Measurements from ENCODE around the gene RALGDS.
A peak's percentile ranks its signal among the peaks of the same experiment; 100 is the strongest.

Gene RALGDS

GRCh38 chr9:133125941-133126696 is 5.1 kb upstream of the RALGDS start:
- Histone ChIP-seq H3K4me3 (ENCODE audit: low read length) (peak overlapping the region; percentile 59), H3K4me2 (ENCODE audit: low read length) (peak overlapping the region; percentile 59)

DNA sequence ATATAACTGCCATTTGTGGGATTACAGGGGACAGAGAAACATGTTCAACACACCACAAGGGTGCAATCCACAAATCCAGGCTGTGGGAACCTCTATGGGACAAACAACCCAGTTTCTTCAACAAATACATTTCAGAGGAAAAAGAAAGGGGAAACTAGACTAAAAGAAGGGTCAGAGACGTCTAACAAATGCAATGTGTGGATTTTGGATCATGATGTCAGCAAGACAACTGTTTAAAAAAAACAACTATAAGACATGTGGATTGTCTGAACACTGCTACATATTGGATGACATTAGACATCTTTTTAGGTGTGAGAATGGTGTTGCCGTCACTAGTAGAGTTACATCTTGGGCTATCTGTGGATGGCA is 3.9 kb upstream of the RALGDS start:
- peaks cover 14% of the 10 kb centered on the region for H3K79me2 ChIP-seq (ENCODE audit: low read length)
- peaks cover 38% of the 10 kb centered on the region for H3K4me1 ChIP-seq (ENCODE audit: low read length)
- H3K4me2 ChIP-seq (ENCODE audit: low read length): no peak overlapping the region
- H3K9ac ChIP-seq (ENCODE audit: low read length): no peak overlapping the region
- no peak overlapping the region for H2AFZ ChIP-seq (ENCODE audit: low read depth, low read length)
- H3K4me3 ChIP-seq (ENCODE audit: low read length): no peak overlapping the region
- no peak overlapping the region for H3K27ac ChIP-seq (ENCODE audit: low read length)
- no peaks in the 10 kb centered on the region for H3K27me3 ChIP-seq (ENCODE audit: low read depth, low read length)
- TF ChIP-seq EZH2phosphoT487 (IDR thresholded peaks at IDR 0.05; ENCODE audit: low read depth) (no peak), CTCF (IDR thresholded peaks at IDR 0.05; ENCODE audit: low read depth, low read length) (no peak)
- H3K9me3 ChIP-seq (ENCODE audit: insufficient read depth, low read length): no peaks in the 10 kb centered on the region
- no peaks in the 10 kb centered on the region for H3K36me3 ChIP-seq (replicated peaks; ENCODE audit: low read depth, low read length)
- peaks cover 68% of the 10 kb centered on the region for H4K20me1 ChIP-seq (ENCODE audit: insufficient read depth, low read length)

More at GRCh38 chr9:133125941-133126696, 5.1 kb upstream of the RALGDS start:
- peaks cover 36% of the 10 kb centered on the region for H3K4me1 ChIP-seq (ENCODE audit: low read length)
- TF ChIP-seq CTCF (IDR thresholded peaks at IDR 0.05; ENCODE audit: low read depth, low read length) (no peak), EZH2phosphoT487 (IDR thresholded peaks at IDR 0.05; ENCODE audit: low read depth) (no peak)
- H3K9me3 ChIP-seq (ENCODE audit: insufficient read depth, low read length): no peaks in the 10 kb centered on the region
- H3K36me3 ChIP-seq (replicated peaks; ENCODE audit: low read depth, low read length): no peaks in the 10 kb centered on the region
- no peak overlapping the region for H3K27ac ChIP-seq (ENCODE audit: low read length)
- peaks cover 75% of the 10 kb centered on the region for H4K20me1 ChIP-seq (ENCODE audit: insufficient read depth, low read length)
- no peaks in the 10 kb centered on the region for H3K27me3 ChIP-seq (ENCODE audit: low read depth, low read length)
- H3K79me2 ChIP-seq (ENCODE audit: low read length): peaks cover 21% of the 10 kb centered on the region
- H2AFZ ChIP-seq (ENCODE audit: low read depth, low read length): no peak overlapping the region
- no peak overlapping the region for H3K9ac ChIP-seq (ENCODE audit: low read length)

- no peak overlapping the region for H3K27ac ChIP-seq (ENCODE audit: low read length)
- no peak for TF ChIP-seq CTCF (IDR thresholded peaks at IDR 0.05; ENCODE audit: low read depth, low read length)
- TF ChIP-seq EZH2phosphoT487 (IDR thresholded peaks at IDR 0.05; ENCODE audit: low read depth): no peak
- H3K9me3 ChIP-seq (ENCODE audit: insufficient read depth, low read length): no peaks in the 10 kb centered on the region
- H3K36me3 ChIP-seq (replicated peaks; ENCODE audit: low read depth, low read length): no peaks in the 10 kb centered on the region
- H3K4me3 ChIP-seq (ENCODE audit: low read length): no peak overlapping the region
- peaks cover 14% of the 10 kb centered on the region for H3K79me2 ChIP-seq (ENCODE audit: low read length)
- H3K9ac ChIP-seq (ENCODE audit: low read length): no peak overlapping the region
- H3K4me1 ChIP-seq (ENCODE audit: low read length): peaks cover 40% of the 10 kb centered on the region
- no peak overlapping the region for H2AFZ ChIP-seq (ENCODE audit: low read depth, low read length)
- H3K4me2 ChIP-seq (ENCODE audit: low read length): no peak overlapping the region
- peaks cover 71% of the 10 kb centered on the region for H4K20me1 ChIP-seq (ENCODE audit: insufficient read depth, low read length)
- no peaks in the 10 kb centered on the region for H3K27me3 ChIP-seq (ENCODE audit: low read depth, low read length)
Measured at GRCh38 chr9:133124123-133124906, 3.3 kb upstream of the RALGDS start.

DNA sequence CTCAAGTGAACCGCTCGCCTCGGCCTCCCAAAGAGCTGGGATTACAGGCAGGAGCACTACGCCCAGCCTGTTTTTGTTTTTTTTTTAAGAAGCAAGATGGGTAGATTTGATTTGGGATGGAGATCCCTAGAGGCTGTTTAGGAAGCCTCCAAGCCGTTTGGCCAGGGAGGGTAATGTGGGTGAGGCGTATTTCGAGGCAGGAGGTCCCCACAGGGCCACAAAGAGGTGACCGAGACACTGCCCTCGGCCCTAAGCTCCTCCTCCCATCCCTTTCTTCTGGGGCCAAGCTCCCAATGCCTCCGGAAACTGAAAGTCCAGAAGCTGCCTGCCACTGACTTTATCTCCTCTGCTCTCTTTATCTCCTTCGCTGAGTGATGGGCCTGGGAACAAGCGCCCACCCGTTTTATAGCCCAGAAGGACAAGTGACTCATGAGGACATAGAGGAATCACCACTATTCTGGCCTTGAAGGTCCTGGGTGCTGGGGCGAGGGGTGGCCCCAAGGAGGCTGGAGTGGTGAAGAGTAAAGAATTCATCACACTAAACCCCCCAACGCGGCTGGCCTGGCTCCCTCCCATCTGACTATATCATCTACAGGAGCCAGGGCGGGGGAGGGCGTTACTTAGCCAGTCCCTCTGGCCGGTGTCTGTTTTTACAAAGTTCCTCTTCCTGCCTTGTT is 2.0 kb upstream of the RALGDS start:
- peaks cover 72% of the 10 kb centered on the region for H4K20me1 ChIP-seq (ENCODE audit: insufficient read depth, low read length)

More for the DNA sequence above, 2.0 kb upstream of the RALGDS start:
- H3K27ac ChIP-seq (ENCODE audit: low read length): no peak overlapping the region
- TF ChIP-seq CTCF (IDR thresholded peaks at IDR 0.05; ENCODE audit: low read depth, low read length) (no peak), EZH2phosphoT487 (IDR thresholded peaks at IDR 0.05; ENCODE audit: low read depth) (no peak)
- H3K36me3 ChIP-seq (replicated peaks; ENCODE audit: low read depth, low read length): no peaks in the 10 kb centered on the region
- H3K4me2 ChIP-seq (ENCODE audit: low read length): no peak overlapping the region
- H3K9ac ChIP-seq (ENCODE audit: low read length): no peak overlapping the region
- peaks cover 40% of the 10 kb centered on the region for H3K4me1 ChIP-seq (ENCODE audit: low read length)
- no peaks in the 10 kb centered on the region for H3K27me3 ChIP-seq (ENCODE audit: low read depth, low read length)
- H3K4me3 ChIP-seq (ENCODE audit: low read length): no peak overlapping the region
- no peak overlapping the region for H2AFZ ChIP-seq (ENCODE audit: low read depth, low read length)
- H3K9me3 ChIP-seq (ENCODE audit: insufficient read depth, low read length): no peaks in the 10 kb centered on the region
- H3K79me2 ChIP-seq (ENCODE audit: low read length): peaks cover 11% of the 10 kb centered on the region
